ENCODE data around the gene DDI1.

DNA sequence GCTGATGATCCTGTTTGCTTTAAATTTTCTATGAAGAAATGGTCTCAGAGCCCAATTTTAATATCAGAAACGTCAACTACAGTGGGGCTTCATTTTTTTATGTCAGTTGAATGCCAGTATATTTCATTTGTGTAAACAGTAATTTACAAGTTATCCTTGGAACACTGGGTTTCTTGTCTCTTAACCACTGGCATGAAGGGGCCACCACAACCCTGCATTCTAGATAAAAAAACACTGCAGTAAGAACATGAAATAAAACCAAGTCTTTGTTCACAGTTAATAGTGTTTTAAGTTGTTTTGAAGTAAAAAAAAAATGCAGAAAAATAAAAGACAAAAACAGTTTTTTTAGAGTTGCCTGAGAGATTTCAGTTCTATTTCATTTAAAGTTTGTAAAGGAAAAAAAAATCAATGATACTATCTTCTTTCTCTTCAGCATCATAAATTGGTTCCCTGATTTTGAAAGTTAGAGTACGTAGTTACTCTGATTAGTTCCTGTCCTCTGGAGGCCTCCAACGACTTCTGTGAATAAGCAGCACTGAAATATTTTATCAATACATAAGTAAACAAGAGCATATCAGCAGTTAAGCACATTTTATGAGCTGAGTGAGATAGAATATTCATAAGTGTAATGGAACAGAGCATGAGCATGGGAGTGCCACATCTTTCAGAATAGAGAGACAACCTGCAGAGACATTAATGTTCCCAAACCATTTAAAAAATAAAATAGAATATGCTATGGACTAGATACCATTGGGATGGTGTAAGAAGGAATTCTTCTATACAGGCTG is 7.8 kb upstream of the DDI1 start:
- TF ChIP-seq EZH2 (IDR thresholded peaks at IDR 0.05; ENCODE audit: borderline replicate concordance, low read depth, low read length, severe bottlenecking), result no peak
- TF ChIP-seq, protein P1, sequence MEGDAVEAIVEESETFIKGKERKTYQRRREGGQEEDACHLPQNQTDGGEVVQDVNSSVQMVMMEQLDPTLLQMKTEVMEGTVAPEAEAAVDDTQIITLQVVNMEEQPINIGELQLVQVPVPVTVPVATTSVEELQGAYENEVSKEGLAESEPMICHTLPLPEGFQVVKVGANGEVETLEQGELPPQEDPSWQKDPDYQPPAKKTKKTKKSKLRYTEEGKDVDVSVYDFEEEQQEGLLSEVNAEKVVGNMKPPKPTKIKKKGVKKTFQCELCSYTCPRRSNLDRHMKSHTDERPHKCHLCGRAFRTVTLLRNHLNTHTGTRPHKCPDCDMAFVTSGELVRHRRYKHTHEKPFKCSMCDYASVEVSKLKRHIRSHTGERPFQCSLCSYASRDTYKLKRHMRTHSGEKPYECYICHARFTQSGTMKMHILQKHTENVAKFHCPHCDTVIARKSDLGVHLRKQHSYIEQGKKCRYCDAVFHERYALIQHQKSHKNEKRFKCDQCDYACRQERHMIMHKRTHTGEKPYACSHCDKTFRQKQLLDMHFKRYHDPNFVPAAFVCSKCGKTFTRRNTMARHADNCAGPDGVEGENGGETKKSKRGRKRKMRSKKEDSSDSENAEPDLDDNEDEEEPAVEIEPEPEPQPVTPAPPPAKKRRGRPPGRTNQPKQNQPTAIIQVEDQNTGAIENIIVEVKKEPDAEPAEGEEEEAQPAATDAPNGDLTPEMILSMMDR (IDR thresholded peaks at IDR 0.05; ENCODE audit: borderline replicate concordance, extremely low read depth, low read length, poor library complexity, severe bottlenecking), result no peak

All from DND-41 (cell line).